ENCODE measurements around the gene SLC45A1.
"Not testable (repeated sequence)": the region's sequence is repeated elsewhere in the genome, so short reads cannot be mapped to it uniquely, and the experiment has no call there.

SLC45A1 gene

GRCh38 chr1:8367571-8368194 is 49.8 kb downstream of the SLC45A1 start:
- no peak for DNase-seq (ENCODE audit: low spot score)

GRCh38 chr1:8368956-8369639 is 51.2 kb downstream of the SLC45A1 start:
- no peak for DNase-seq (ENCODE audit: low spot score)

GRCh38 chr1:8370046-8370881 is 52.4 kb downstream of the SLC45A1 start:
- peak; percentile 53 for DNase-seq (ENCODE audit: low spot score)

GRCh38 chr1:8370905-8371315 is 53.0 kb downstream of the SLC45A1 start:
- no peak for DNase-seq (ENCODE audit: low spot score)

- DNase-seq (ENCODE audit: low spot score) = no peak
Observed at GRCh38 chr1:8371372-8371991, 53.6 kb downstream of the SLC45A1 start.

GRCh38 chr1:8373125-8373524 is 55.2 kb downstream of the SLC45A1 start:
- no peak for DNase-seq (ENCODE audit: low spot score)

GRCh38 chr1:8373581-8374241 is 55.8 kb downstream of the SLC45A1 start:
- peak; percentile 69 for DNase-seq (ENCODE audit: low spot score)

- no peak for DNase-seq (ENCODE audit: low spot score)
Observed at GRCh38 chr1:8374356-8374755, 56.4 kb downstream of the SLC45A1 start.

- no peak for DNase-seq (ENCODE audit: low spot score)
Observed at GRCh38 chr1:8374812-8375211, 56.9 kb downstream of the SLC45A1 start.

GRCh38 chr1:8376358-8376840 is 58.5 kb downstream of the SLC45A1 start:
- DNase-seq (ENCODE audit: low spot score) = no peak

GRCh38 chr1:8377271-8377981 is 59.5 kb downstream of the SLC45A1 start:
- DNase-seq (ENCODE audit: low spot score) = no peak

- no peak for DNase-seq (ENCODE audit: low spot score)
Observed at GRCh38 chr1:8378178-8378577, 60.3 kb downstream of the SLC45A1 start.

GRCh38 chr1:8378981-8379470 is 61.1 kb downstream of the SLC45A1 start:
- no peak for DNase-seq (ENCODE audit: low spot score)

- DNase-seq (ENCODE audit: low spot score) = no peak
Observed at GRCh38 chr1:8379513-8380186, 61.7 kb downstream of the SLC45A1 start.

- DNase-seq (ENCODE audit: low spot score) = not testable (repeated sequence)
Observed at GRCh38 chr1:8380310-8380709, 62.4 kb downstream of the SLC45A1 start.

- DNase-seq (ENCODE audit: low spot score) = no peak
Observed at GRCh38 chr1:8381618-8382017, 63.7 kb downstream of the SLC45A1 start.

GRCh38 chr1:8382051-8382505 is 64.2 kb downstream of the SLC45A1 start:
- DNase-seq (ENCODE audit: low spot score) = no peak

GRCh38 chr1:8382608-8383505 is 64.9 kb downstream of the SLC45A1 start:
- no peak for DNase-seq (ENCODE audit: low spot score)

GRCh38 chr1:8384088-8384487 is 66.2 kb downstream of the SLC45A1 start:
- DNase-seq (ENCODE audit: low spot score) = no peak
